WTC11 (cell line): Measurements from ENCODE around the gene ARMC6. TPM values are rescaled to one million over a fixed set of nuclear protein-coding genes. Genes with fewer than 3 reads are reported as not detected.

Experiments used
- ATAC-seq: fragments of 200-7000 bp; cut with Tn5 transposase; 2 replicates; pipeline ENCODE4 v1.10.0; 2021; ENCODE audit warnings: mild to moderate bottlenecking, moderate library complexity
- CTCF ChIA-PET: fragments of 300-600 bp; sonication (Branson Sonifier 250); formaldehyde crosslinking; loops from one replicate; lab custom pipeline; 2021; ENCODE audit warnings: antibody characterized with exemption; lab: Charles Lee
- POLR2A ChIA-PET: fragments of 350-600 bp; sonication (Branson Sonifier 250); formaldehyde crosslinking; loops from one replicate; lab custom pipeline; 2021; ENCODE audit warnings: antibody characterized with exemption; lab: Charles Lee
- DNase-seq: peaks from one replicate; pipeline ENCODE4 v3.0.0; 2021; ENCODE audit warnings: low spot score
- H3K27ac Mint-ChIP-seq: 2 replicates; pipeline ENCODE4 v1.8.0; 2021; ENCODE audit warnings: mixed read lengths
- H3K27me3 Mint-ChIP-seq: 2 replicates; pipeline ENCODE4 v1.8.0; 2021; ENCODE audit warnings: low read depth, mild to moderate bottlenecking, moderate library complexity, mixed read lengths
- H3K36me3 Mint-ChIP-seq: 2 replicates; pipeline ENCODE4 v1.8.0; 2021; ENCODE audit warnings: mixed read lengths
- H3K4me1 Mint-ChIP-seq: 2 replicates; pipeline ENCODE4 v1.8.0; 2022; ENCODE audit warnings: mixed read lengths
- H3K4me3 Mint-ChIP-seq: 2 replicates; pipeline ENCODE4 v1.8.0; 2021; ENCODE audit warnings: mild to moderate bottlenecking, moderate library complexity, mixed read lengths
- H3K9me3 Mint-ChIP-seq: 2 replicates; pipeline ENCODE4 v1.8.0; 2021; ENCODE audit warnings: mixed read lengths
- E2F5 ChIP-seq: sonication (generic); formaldehyde crosslinking; IDR thresholded peaks from 2 replicates; pipeline ENCODE4 v1.8.1; 2022; ENCODE audit warnings: mild to moderate bottlenecking, moderate library complexity, missing genetic modification reagents
- ELF4 ChIP-seq: sonication (generic); formaldehyde crosslinking; IDR thresholded peaks from 2 replicates; pipeline ENCODE4 v1.8.1; 2022; ENCODE audit warnings: low read depth, mild to moderate bottlenecking, moderate library complexity, missing genetic modification reagents
- FOXP1 ChIP-seq: sonication (generic); formaldehyde crosslinking; IDR thresholded peaks from 2 replicates; pipeline ENCODE4 v1.8.0; 2022; ENCODE audit warnings: missing genetic modification reagents, mild to moderate bottlenecking, moderate library complexity, borderline replicate concordance
- FOXP4 ChIP-seq: sonication (generic); formaldehyde crosslinking; IDR thresholded peaks from 2 replicates; pipeline ENCODE4 v1.8.0; 2022; ENCODE audit warnings: mild to moderate bottlenecking, missing genetic modification reagents
- GABPB1 ChIP-seq: sonication (generic); formaldehyde crosslinking; IDR thresholded peaks from 2 replicates; pipeline ENCODE4 v1.8.1; 2023; ENCODE audit warnings: mild to moderate bottlenecking, missing genetic modification reagents
- MLX ChIP-seq: sonication (generic); formaldehyde crosslinking; IDR thresholded peaks from 2 replicates; pipeline ENCODE4 v1.8.1; 2023; ENCODE audit warnings: mild to moderate bottlenecking, missing genetic modification reagents, moderate library complexity
- NR1H2 ChIP-seq: sonication (generic); formaldehyde crosslinking; IDR thresholded peaks from 2 replicates; pipeline ENCODE4 v1.9.0; 2021; ENCODE audit warnings: mild to moderate bottlenecking, moderate library complexity, missing genetic modification reagents
- SOX15 ChIP-seq: fragments of 250-450 bp; sonication (Bioruptor Pico); IDR thresholded peaks from 2 replicates; pipeline ENCODE4 v1.9.0; 2021; ENCODE audit warnings: mild to moderate bottlenecking
- TEAD1 ChIP-seq: sonication (generic); formaldehyde crosslinking; IDR thresholded peaks from 2 replicates; pipeline ENCODE4 v1.8.0; 2022; ENCODE audit warnings: mild to moderate bottlenecking, missing genetic modification reagents
- USF1 ChIP-seq: sonication (generic); formaldehyde crosslinking; IDR thresholded peaks from 2 replicates; pipeline ENCODE4 v1.8.0; 2022; ENCODE audit warnings: mild to moderate bottlenecking, missing genetic modification reagents
- ZNF138 ChIP-seq: sonication (generic); formaldehyde crosslinking; conservative IDR thresholded peaks from 2 replicates; pipeline ENCODE4 v1.8.1; 2022; ENCODE audit warnings: mild to moderate bottlenecking, moderate library complexity, missing genetic modification reagents
- ZNF281 ChIP-seq: sonication (generic); formaldehyde crosslinking; IDR thresholded peaks from 2 replicates; pipeline ENCODE4 v1.8.0; 2023; ENCODE audit warnings: mild to moderate bottlenecking, missing genetic modification reagents
- ZNF532 ChIP-seq: fragments of 250-450 bp; sonication (Bioruptor Pico); IDR thresholded peaks from 2 replicates; pipeline ENCODE4 v1.9.0; 2021; ENCODE audit warnings: mild to moderate bottlenecking, borderline replicate concordance
- total RNA-seq: library from RNA; stranded (reverse); gene quantifications from 3 replicates; pipeline ENCODE4 v1.2.3, GENCODE V29; 2021
- TF ChIP-seq, protein P1 (sequence below): fragments of 250-450 bp; sonication (Bioruptor Pico); IDR thresholded peaks from 2 replicates; pipeline ENCODE4 v1.9.0; 2021; ENCODE audit warnings: mild to moderate bottlenecking
- TF ChIP-seq, protein P2 (sequence below): fragments of 250-450 bp; sonication (Bioruptor Pico); conservative IDR thresholded peaks from 2 replicates; pipeline ENCODE4 v1.9.0; 2021; ENCODE audit warnings: mild to moderate bottlenecking

The ARMC6 gene
- total RNA-seq, 1 experiment from 2014 or later, result 58.8 TPM

GRCh38 chr19:19049406-19049805 is 16.0 kb downstream of the ARMC6 start (continued):
- TF ChIP-seq ZNF532, result no peak

DNA sequence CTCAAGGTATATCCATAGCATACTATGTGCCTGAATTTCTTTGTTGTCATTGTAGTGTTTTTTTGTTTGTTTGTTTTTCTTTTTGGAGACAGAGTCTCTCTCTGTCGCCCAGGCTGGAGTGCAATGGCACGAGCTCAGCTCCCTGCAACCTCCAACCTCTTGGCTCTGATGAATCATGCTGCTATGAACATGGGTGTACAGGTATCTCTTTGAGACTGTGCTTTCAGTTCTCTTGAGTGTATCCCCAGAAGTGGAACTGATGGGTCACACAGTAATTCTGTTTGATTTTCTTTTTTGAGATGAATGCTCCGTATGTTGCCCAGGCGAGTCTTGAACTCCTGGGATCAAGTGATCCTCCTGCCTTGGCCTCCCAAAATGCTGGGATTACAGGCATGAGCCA is 16.7 kb downstream of the ARMC6 start:
- H3K27me3 Mint-ChIP-seq, result no peaks in the 10 kb centered on the region
- no peak overlapping the region for H3K4me3 Mint-ChIP-seq
- TF ChIP-seq, protein P1, sequence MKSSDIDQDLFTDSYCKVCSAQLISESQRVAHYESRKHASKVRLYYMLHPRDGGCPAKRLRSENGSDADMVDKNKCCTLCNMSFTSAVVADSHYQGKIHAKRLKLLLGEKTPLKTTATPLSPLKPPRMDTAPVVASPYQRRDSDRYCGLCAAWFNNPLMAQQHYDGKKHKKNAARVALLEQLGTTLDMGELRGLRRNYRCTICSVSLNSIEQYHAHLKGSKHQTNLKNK (CRISPR knock-in tag), result no peak
- TF ChIP-seq GABPB1, result no peak
- TF ChIP-seq TEAD1 (CRISPR knock-in tag), result no peak
- TF ChIP-seq ELF4 (CRISPR knock-in tag), result no peak
- TF ChIP-seq ZNF138 (CRISPR knock-in tag), result no peak
- TF ChIP-seq E2F5 (CRISPR knock-in tag), result no peak
- no peak for TF ChIP-seq ZNF281 (CRISPR knock-in tag)
- TF ChIP-seq USF1 (CRISPR knock-in tag), result no peak
- no peak for TF ChIP-seq FOXP1 (CRISPR knock-in tag)
- no peak for TF ChIP-seq SOX15 (CRISPR knock-in tag)
- TF ChIP-seq, protein P2, sequence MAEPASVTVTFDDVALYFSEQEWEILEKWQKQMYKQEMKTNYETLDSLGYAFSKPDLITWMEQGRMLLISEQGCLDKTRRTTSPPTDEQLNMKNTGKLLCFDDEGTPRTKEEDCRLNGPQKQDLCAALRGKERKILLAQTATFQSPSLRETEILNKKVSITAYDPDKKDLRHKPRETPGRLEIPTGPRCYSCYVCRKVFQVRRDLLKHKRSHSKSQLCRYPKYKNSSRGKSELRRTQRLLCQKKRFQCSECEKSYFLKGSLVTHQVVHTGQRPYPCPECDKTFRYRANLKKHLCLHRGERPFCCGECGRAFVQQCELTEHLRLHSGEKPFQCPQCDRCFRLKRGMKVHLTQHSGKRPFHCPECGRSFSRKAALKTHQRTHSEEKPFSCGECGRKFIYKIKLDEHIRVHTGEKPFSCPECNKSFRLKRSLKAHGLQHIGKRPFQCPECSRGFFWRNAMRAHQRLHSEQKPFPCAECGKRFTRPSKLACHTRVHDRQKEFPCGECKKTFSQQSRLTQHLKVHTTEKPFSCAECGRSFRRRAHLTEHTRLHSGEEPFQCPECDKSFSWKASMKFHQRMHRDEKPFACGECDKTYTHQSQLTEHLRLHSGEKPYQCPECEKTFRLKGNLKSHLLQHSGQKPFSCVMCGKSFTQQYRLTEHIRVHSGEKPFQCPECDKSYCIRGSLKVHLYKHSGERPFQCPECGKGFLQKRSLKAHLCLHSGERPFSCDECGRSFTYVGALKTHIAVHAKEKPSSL (CRISPR knock-in tag), result no peak
- no peak for TF ChIP-seq NR1H2
- no peak for TF ChIP-seq FOXP4 (CRISPR knock-in tag)
- no peak for TF ChIP-seq MLX (CRISPR knock-in tag)
- ChIA-PET POLR2A (no interaction called here), CTCF (interaction anchor here (1.7 to 4.5 kb wide), 2 partner anchors 54 to 66 kb away, joined by 5 to 18 read pairs; no protein-coding TSS in a partner anchor)
- DNase-seq, result no peak
- H3K27ac Mint-ChIP-seq, result no peak overlapping the region
- ATAC-seq, result no peak
- H3K4me1 Mint-ChIP-seq, result no peaks in the 10 kb centered on the region
- no peaks in the 10 kb centered on the region for H3K9me3 Mint-ChIP-seq
- H3K36me3 Mint-ChIP-seq, result peaks cover 44% of the 10 kb centered on the region
